ENCODE measurements around the gene DRICH1.
"Not testable (repeated sequence)": the region's sequence is repeated elsewhere in the genome, so short reads cannot be mapped to it uniquely, and the experiment has no call there.

The DRICH1 gene

GRCh38 chr22:23570681-23571080 is 61.4 kb downstream of the DRICH1 start:
- in situ Hi-C loops (cut with HindIII; ENCODE audit: low sequenced_read_pairs), result no loop called here

DNA sequence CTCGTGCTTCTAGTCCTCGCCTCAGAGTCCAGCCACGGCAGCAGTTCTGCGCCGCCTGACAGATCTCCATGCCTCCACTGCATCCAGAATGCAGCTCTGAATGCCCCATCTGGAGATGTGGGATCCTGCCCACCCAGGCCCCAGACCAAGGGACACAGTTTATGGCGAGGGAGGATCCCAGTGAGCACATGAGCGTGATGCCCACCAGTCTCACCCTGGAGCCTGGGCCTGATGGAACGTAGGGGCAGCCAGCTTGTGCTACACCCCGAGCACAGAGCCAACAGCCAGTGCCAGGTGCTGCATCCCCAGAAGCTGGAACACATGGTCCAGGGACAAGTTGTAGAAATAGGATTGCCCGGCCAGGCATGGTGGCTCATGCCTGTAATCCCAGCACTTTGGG is 62.4 kb downstream of the DRICH1 start:
- in situ Hi-C loops (cut with HindIII; ENCODE audit: low sequenced_read_pairs), result no loop called here

GRCh38 chr22:23569291-23569690 is 62.8 kb downstream of the DRICH1 start:
- in situ Hi-C loops (cut with HindIII; ENCODE audit: low sequenced_read_pairs), result no loop called here

DNA sequence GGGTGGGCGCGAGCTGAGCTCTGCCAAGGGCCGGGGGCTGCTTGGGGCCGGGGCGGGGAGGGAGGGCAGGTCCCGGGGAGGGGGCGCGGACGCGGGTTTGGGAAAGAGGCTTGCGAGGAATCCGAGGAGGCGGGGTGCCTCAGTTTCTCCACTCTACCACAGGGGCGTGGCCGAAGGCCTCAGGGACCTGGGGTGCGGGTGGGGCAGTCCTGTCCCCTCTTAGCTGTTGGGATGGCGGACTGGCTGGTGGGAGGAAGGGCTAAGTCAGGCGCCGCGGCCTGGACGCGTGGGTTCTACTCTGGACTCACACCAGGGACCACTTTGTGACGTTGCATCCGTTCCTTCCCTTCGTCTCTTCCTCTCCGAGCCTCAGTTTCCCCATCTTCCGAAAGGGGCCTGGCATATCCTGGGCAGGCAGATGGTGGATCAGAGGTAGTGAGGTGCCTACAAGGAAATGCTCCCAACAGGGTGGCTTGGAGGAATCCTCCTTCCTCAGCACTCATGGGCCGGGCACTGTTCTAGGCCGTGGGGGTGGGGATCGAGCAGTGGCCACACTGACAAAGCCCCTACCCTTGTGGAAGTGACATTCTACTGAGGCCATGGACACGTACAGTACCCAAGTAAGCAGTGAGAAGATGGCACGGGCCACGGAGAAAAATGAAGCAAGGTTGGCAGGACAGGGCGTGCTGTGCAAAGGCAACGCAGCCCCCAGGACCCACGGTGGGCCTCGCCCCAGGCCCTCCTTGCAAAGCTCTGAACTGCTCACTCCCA is 65.2 kb downstream of the DRICH1 start:
- in situ Hi-C loops (cut with HindIII; ENCODE audit: low sequenced_read_pairs), result no loop called here

- in situ Hi-C loops (cut with HindIII; ENCODE audit: low sequenced_read_pairs), result no loop called here
These were observed 66.0 kb downstream of the DRICH1 start for GRCh38 chr22:23565915-23566704.

DNA sequence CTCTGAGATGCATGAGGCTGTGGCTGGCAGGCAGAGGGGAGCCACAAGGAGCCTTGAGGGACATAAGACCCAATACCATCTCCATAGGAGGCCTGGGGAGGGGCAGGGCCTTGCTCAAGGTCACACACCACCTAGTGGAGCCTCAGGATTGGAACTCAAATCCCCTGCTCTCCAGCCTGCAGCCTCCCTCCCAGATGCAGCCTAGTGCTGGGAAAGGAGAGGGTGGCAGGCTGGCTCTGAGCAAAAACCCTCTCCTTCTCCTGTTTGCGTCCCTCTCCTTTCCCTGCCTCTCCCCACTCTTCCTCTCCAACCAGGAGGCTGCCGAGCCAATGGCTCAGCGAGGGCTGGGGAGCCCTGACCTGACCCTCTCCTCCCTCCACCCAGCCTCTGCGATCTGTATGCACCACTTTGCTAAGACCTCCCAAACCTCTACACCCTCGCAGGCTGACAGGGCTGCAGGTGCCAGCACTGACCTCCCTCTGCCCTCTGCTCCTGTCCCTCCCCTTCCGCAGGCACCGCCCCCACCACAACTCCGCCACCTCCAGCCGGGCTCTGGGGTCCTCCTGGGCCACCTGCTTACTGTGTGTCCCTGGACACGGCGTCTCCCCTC is 66.7 kb downstream of the DRICH1 start:
- in situ Hi-C loops (cut with HindIII; ENCODE audit: low sequenced_read_pairs), result no loop called here

GRCh38 chr22:23564276-23564675 is 67.8 kb downstream of the DRICH1 start:
- in situ Hi-C loops (cut with HindIII; ENCODE audit: low sequenced_read_pairs), result no loop called here

GRCh38 chr22:23563111-23563510 is 69.0 kb downstream of the DRICH1 start:
- in situ Hi-C loops (cut with HindIII; ENCODE audit: low sequenced_read_pairs), result no loop called here

GRCh38 chr22:23562186-23562585 is 69.9 kb downstream of the DRICH1 start:
- in situ Hi-C loops (cut with HindIII; ENCODE audit: low sequenced_read_pairs), result no loop called here

GRCh38 chr22:23561025-23561510 is 71.1 kb downstream of the DRICH1 start:
- in situ Hi-C loops (cut with HindIII; ENCODE audit: low sequenced_read_pairs), result not testable (repeated sequence)

DNA sequence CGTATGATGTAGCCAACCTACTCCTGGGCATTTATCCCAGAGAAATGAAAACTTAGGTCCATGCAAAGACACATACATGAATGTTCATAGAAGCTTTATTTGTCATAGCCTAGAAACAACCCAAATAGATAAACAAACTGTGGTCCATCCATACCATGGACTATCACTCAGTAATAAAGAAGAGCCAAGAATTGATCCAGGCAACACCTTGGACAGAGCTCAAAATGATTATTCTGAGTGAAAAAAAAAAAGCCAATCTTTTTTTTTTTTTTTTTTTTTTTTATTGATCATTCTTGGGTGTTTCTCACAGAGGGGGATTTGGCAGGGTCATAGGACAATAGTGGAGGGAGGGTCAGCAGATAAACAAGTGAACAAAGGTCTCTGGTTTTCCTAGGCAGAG is 71.9 kb downstream of the DRICH1 start:
- in situ Hi-C loops (cut with HindIII; ENCODE audit: low sequenced_read_pairs), result not testable (repeated sequence)

All from endothelial cell of hepatic sinusoid (primary cell).